Neural progenitor cell (in vitro differentiated cells): ENCODE data around the gene VAV1. TPM values are rescaled to one million over a fixed set of nuclear protein-coding genes. Genes with fewer than 3 reads are reported as not detected.

Source experiments
- DNase-seq: peaks from one replicate; pipeline ENCODE4 v3.0.0-alpha.2; 2016; ENCODE audit warnings: low spot score
- H2AFZ ChIP-seq: fragments of 200-600 bp; sonication (generic); replicated peaks from 2 replicates; pipeline ENCODE4 v1.6.1; 2016; ENCODE audit warnings: antibody characterized with exemption
- H3F3A ChIP-seq: fragments of 200-600 bp; sonication (generic); 2 replicates; pipeline ENCODE4 v1.6.1; 2016; ENCODE audit warnings: antibody characterized with exemption, low read depth
- H3K27ac ChIP-seq: fragments of 200-600 bp; sonication (generic); 2 replicates; pipeline ENCODE4 v1.5.1; 2016; ENCODE audit warnings: mild to moderate bottlenecking
- H3K27me3 ChIP-seq: fragments of 200-600 bp; sonication (generic); 2 replicates; pipeline ENCODE4 v1.6.1; 2016; ENCODE audit warnings: mild to moderate bottlenecking, moderate library complexity
- H3K36me3 ChIP-seq: fragments of 200-600 bp; sonication (generic); 2 replicates; pipeline ENCODE4 v1.5.1; 2016
- H3K4me1 ChIP-seq: fragments of 200-600 bp; sonication (generic); 2 replicates; pipeline ENCODE4 v1.6.1; 2016; ENCODE audit warnings: mixed run types
- H3K4me2 ChIP-seq: fragments of 200-600 bp; sonication (generic); 2 replicates; pipeline ENCODE4 v1.6.1; 2016
- H3K4me3 ChIP-seq: fragments of 200-600 bp; sonication (generic); 2 replicates; pipeline ENCODE4 v1.5.1; 2016
- H3K79me2 ChIP-seq: fragments of 200-600 bp; sonication (generic); 2 replicates; pipeline ENCODE4 v1.6.1; 2016; ENCODE audit warnings: low read depth
- H3K9ac ChIP-seq: fragments of 200-600 bp; sonication (generic); 2 replicates; pipeline ENCODE4 v1.6.1; 2016
- H3K9me3 ChIP-seq: fragments of 200-600 bp; sonication (generic); 2 replicates; pipeline ENCODE4 v1.5.1; 2016; ENCODE audit warnings: low read depth
- H4K20me1 ChIP-seq: fragments of 200-600 bp; sonication (generic); 2 replicates; pipeline ENCODE4 v1.6.1; 2016; ENCODE audit warnings: low read depth
- H3K27ac Mint-ChIP-seq: 3 replicates; pipeline ENCODE4 v1.8.0; 2021; ENCODE audit warnings: mixed read lengths
- H3K27me3 Mint-ChIP-seq: 2 replicates; pipeline ENCODE4 v1.8.0; 2022; ENCODE audit warnings: low read depth, mild to moderate bottlenecking, inconsistent platforms, moderate library complexity, mixed read lengths; ENCODE audit not compliant: insufficient read depth
- H3K36me3 Mint-ChIP-seq: 3 replicates; pipeline ENCODE4 v1.8.0; 2021; ENCODE audit warnings: mixed read lengths
- H3K4me1 Mint-ChIP-seq: 3 replicates; pipeline ENCODE4 v1.8.0; 2021; ENCODE audit warnings: mixed read lengths
- H3K4me3 Mint-ChIP-seq: 3 replicates; pipeline ENCODE4 v1.8.0; 2021; ENCODE audit warnings: mild to moderate bottlenecking, moderate library complexity, mixed read lengths
- H3K9me3 Mint-ChIP-seq: 3 replicates; pipeline ENCODE4 v1.8.0; 2020; ENCODE audit warnings: mixed read lengths
- CTCF ChIP-seq: fragments of 200-600 bp; sonication (generic); IDR thresholded peaks from 2 replicates; pipeline ENCODE4 v1.5.1; 2017; ENCODE audit warnings: antibody characterized with exemption, mild to moderate bottlenecking
- EZH2 ChIP-seq: fragments of 200-600 bp; sonication (generic); IDR thresholded peaks from 2 replicates; pipeline ENCODE4 v1.6.1; 2017; ENCODE audit warnings: antibody characterized with exemption, mild to moderate bottlenecking, moderate library complexity
- EZH2phosphoT487 ChIP-seq: fragments of 200-600 bp; sonication (generic); IDR thresholded peaks from 2 replicates; pipeline ENCODE4 v1.6.1; 2017; ENCODE audit warnings: antibody characterized with exemption
- total RNA-seq: library from RNA; depleted of rRNA; stranded (reverse); fragments of >200 nt; gene quantifications from 2 replicates; pipeline ENCODE4 v1.2.3, GENCODE V29; 2015; ENCODE audit warnings: low replicate concordance

The VAV1 gene
- total RNA-seq, 1 donor from 2014 or later = not detected

DNA sequence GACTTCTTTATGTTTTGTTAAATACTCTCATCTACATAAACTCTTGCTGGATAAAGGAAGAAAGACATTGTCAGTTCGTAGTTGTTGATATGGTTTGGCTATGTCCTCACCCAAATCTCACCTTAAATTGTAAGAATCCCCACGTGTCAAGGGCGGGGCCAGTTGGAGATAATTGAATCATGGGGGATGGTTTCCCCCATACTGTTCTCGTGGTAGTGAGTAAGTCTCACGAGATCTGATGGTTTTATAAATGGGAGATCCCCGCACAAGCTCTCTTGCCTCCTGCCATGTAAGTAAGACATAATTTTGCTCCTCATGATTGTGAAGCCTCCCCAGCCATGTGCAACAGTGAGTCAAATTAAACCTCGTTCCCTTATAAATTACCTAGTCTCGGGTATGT lies 118.4 kb downstream of the VAV1 start:
- Histone ChIP-seq H3K36me3 (no peaks in the 10 kb centered on the region), H3K4me2 (no peak overlapping the region), H3K9me3 (peaks cover 4% of the 10 kb centered on the region), H3F3A (no peaks in the 10 kb centered on the region), H2AFZ (no peak overlapping the region), H3K27me3 (no peaks in the 10 kb centered on the region), H3K4me3 (no peak overlapping the region), H4K20me1 (no peaks in the 10 kb centered on the region), H3K4me1 (no peaks in the 10 kb centered on the region), H3K79me2 (no peaks in the 10 kb centered on the region), H3K9ac (no peak overlapping the region), H3K27ac (no peak overlapping the region)
- no peaks in the 10 kb centered on the region for H3K4me1 Mint-ChIP-seq
- no peak overlapping the region for H3K4me3 Mint-ChIP-seq
- TF ChIP-seq EZH2phosphoT487 (no peak), CTCF (no peak), EZH2 (no peak)
- H3K36me3 Mint-ChIP-seq = no peaks in the 10 kb centered on the region
- DNase-seq = no peak
- no peak overlapping the region for H3K27ac Mint-ChIP-seq
- peaks cover 23% of the 10 kb centered on the region for H3K9me3 Mint-ChIP-seq
- H3K27me3 Mint-ChIP-seq = peaks cover 7% of the 10 kb centered on the region

DNA sequence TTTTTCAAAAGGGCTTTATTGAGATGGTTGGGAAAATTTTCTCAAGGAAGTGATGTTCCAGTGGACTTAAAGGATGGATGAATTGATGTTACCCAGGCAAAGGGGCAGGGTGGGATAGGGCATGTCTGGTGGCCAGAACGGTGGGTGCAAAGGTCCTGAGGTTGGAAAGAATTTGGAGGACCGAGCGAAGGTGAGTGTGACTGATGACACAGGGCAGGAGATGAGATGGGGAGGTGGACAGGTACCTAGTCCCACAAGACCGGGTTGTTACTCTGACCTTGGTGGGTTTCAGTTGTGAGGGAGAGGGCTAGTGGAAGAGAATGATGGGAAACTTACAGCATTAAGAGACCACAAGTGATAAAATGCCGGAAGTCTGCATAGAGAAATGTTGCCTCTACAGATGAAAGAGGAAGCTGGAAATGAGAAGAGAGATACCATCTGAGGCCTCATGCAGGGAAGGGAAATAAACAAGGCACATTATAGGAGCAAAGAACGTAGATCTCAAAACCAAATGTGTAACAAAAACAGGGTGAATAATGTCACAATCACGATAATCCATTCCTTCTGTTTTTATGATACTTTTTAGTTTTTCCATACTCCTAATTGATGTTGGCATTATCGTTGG lies 119.4 kb downstream of the VAV1 start:
- TF ChIP-seq EZH2phosphoT487 = no peak
- no peak for TF ChIP-seq EZH2
- TF ChIP-seq CTCF = no peak
- Mint-ChIP-seq H3K27ac (no peak overlapping the region), H3K27me3 (peaks cover 7% of the 10 kb centered on the region), H3K4me3 (no peak overlapping the region), H3K4me1 (no peaks in the 10 kb centered on the region), H3K9me3 (peaks cover 21% of the 10 kb centered on the region), H3K36me3 (no peaks in the 10 kb centered on the region)
- Histone ChIP-seq H3K4me1 (no peaks in the 10 kb centered on the region), H2AFZ (no peak overlapping the region), H3K9me3 (peaks cover 4% of the 10 kb centered on the region), H3K79me2 (no peaks in the 10 kb centered on the region), H3F3A (no peaks in the 10 kb centered on the region), H3K27ac (no peak overlapping the region), H4K20me1 (no peaks in the 10 kb centered on the region), H3K4me2 (no peak overlapping the region), H3K9ac (no peak overlapping the region), H3K4me3 (no peak overlapping the region), H3K36me3 (no peaks in the 10 kb centered on the region), H3K27me3 (no peaks in the 10 kb centered on the region)
- no peak for DNase-seq

DNA sequence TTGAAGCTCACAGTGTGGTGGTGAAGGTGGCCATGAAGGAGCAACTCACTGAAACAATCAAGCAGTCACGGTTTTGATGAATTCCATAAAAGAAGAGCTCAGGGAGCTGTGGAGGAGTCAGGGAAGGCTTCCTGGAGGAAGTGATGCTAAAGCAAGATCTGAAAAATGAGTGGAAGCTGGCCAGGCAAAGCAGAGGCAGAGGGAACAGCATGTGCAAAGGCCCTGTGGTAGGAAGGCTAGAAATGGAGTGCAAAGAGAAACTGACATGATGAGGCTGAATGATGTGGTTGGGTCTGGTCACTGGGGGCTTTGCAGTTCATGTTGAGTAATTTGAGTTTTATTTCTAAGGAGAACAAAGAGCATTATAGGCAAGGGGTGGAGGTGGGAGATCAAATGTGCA lies 121.8 kb downstream of the VAV1 start:
- no peak overlapping the region for H3K4me2 ChIP-seq
- no peak overlapping the region for H3K27ac ChIP-seq
- no peaks in the 10 kb centered on the region for H3K4me1 ChIP-seq
- no peak overlapping the region for H3K4me3 ChIP-seq
- no peak for DNase-seq
- H3F3A ChIP-seq = no peaks in the 10 kb centered on the region
- Mint-ChIP-seq H3K36me3 (no peaks in the 10 kb centered on the region), H3K27me3 (no peaks in the 10 kb centered on the region), H3K27ac (no peak overlapping the region), H3K4me3 (no peak overlapping the region), H3K9me3 (peaks cover 19% of the 10 kb centered on the region), H3K4me1 (no peaks in the 10 kb centered on the region)
- H3K27me3 ChIP-seq = no peaks in the 10 kb centered on the region
- H3K79me2 ChIP-seq = no peaks in the 10 kb centered on the region
- no peak for TF ChIP-seq CTCF
- TF ChIP-seq EZH2 = no peak
- no peak for TF ChIP-seq EZH2phosphoT487
- H2AFZ ChIP-seq = no peak overlapping the region
- H3K9ac ChIP-seq = no peak overlapping the region
- H4K20me1 ChIP-seq = no peaks in the 10 kb centered on the region
- H3K36me3 ChIP-seq = no peaks in the 10 kb centered on the region
- H3K9me3 ChIP-seq = peaks cover 4% of the 10 kb centered on the region
